Superior temporal gyrus (tissue), 1 donor: ENCODE measurements around the gene DYSF.
"Not testable (repeated sequence)": the region's sequence is repeated elsewhere in the genome, so short reads cannot be mapped to it uniquely, and the experiment has no call there.

ENCODE experiments used
- DNase-seq: peaks from one replicate; pipeline ENCODE4 v3.0.0-alpha.2; 2016; ENCODE audit errors: extremely low spot score

DYSF gene

DNA sequence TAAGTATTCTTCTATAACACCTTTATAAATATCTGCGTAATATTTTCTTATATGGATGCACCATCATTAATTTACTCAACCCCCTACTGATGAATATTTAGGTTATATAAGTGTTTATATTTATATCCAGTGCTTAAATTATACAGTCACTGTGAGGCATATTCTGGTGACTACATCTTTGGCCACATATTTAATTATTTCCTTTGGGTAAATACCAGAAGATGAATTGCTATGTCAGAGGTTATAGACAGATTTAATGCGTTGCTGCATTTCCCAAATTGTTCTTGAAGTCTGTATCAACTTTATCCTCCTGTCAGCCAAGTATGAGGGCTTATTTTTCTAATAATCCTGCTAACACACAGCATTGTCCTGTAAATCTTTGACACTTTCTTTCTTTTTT lies 18.7 kb downstream of the DYSF start:
- DNase-seq, result no peak

DNA sequence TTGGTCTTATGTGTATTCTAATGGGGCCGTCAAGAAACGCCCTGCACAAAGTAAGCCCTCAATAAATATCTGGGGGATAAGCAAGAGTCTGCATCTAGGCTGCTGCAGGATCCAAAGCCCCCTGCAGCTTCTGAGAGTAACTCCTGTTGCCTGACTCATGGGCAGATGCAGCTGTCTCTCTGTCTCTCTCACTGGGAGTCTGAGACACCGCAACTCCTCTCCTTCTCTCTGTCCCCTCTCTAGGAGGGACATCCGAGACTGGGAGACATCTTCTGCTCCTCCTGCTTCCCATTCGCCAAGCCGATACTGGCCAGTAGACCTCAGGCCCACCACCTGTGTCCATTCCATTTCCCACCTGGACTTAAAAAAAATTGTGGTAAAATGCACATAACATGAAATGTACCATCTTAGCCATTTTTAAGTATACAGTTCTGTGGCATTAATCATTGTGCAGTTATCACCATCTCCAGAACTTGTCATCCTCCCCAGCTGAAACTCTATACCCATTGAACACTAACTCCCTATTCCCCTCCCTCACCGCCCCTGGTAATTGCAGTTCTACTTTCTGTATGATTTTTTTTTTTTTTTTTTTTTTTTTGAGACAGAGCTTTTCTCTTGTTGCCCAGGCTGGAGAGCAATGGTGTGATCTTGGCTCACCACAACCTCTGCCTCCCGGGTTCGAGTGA lies 20.1 kb downstream of the DYSF start:
- no peak for DNase-seq

DNA sequence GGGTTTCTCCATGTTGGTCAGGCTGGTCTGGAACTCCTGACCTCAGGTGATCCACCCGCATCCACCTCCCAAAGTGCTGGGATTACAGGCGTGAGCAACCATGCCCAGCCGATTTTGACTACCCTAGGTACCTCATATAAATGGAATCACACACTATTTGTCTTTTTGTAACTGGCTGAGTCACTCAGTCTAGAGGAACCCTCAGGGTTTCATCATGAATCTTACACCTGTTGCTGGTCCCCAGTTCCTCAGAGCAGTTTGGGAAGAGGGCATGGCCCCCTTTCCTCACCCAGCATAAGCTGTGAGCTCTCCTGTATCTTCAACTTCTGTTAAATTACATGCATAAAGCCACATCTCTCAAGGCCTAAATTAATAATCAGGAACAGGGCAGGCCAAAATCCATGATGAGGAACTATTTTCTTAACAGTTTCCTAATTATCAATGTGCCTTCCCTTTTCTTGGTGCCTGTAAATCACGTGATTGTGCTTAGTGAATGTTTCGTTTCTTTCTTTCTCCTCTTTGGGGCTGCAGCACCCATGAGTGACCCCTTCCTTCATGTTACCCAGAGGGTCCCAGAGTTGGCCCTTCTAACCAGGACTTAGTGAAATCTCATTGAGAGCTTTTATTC lies 20.9 kb downstream of the DYSF start:
- DNase-seq, result no peak

DNA sequence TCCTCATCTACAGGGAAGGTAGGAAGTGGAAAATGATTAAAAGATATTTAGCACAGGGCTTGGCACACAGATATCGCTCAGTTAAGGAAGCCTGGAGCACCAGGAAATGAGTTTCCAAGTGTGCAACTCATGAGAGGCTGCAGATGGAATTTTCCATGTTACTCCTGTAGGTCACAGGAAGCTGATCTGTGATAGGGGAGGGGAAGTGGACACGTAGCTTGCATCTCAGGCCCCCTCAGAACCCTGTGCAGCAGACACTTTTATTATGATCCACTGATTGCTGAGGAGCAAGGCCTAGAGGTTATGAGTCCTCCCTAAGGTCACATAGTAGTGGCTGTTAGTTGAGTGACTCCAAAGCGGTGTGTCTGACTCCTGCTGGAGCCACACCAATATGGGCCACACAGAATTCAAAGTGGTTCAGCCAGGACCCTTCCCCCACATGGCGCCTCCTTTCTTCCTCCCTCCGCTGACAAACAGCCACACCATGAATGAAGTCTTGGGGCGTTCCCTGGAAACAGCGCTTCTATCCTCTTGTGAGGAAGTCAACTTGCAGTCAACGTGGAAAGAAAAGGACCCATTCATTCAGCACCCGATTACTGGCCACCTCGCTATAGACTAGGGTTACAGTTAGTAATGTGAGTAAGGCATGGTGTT lies 21.5 kb downstream of the DYSF start:
- no peak for DNase-seq

DNA sequence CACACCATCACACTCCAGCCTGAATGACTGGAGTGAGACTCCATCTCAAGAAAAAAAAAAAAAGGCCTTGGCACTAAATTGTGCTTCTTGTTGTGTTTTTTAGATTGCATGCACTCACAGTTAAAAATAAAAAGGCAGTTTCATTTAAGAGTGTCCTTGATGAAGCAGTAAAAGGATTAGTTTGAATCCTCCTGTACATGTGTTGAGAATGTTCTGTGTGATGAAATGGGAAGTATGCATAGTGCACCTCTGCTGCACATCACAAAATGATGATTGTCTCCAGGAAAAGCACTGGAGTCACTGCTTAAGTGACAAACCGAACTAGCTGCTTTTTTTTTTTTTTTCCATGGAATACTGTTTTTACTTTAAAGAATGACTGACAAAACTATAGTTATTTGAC lies 23.1 kb downstream of the DYSF start:
- DNase-seq, result no peak

DNA sequence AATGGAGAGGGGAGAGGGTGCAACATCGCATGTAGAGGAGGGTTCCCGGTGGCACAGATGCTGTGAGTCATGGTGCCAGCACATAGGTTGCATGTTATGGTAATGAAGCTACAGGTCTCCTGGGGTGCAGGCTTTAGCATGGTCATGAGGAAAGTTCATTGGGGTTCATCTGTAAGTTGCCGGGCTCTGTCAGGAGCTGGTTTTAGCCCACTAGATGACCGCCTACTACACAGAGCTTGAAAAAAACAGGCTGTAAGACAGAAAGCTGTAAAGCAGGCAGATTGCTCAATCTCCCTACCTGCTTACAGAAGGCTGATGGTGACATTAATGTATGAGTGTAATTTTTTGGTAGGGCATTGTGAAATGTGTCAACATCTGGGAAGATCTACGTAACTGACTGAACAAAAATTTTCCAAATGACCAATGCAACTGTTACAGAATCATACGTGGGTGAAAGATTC lies 23.9 kb downstream of the DYSF start:
- DNase-seq, result no peak

DNA sequence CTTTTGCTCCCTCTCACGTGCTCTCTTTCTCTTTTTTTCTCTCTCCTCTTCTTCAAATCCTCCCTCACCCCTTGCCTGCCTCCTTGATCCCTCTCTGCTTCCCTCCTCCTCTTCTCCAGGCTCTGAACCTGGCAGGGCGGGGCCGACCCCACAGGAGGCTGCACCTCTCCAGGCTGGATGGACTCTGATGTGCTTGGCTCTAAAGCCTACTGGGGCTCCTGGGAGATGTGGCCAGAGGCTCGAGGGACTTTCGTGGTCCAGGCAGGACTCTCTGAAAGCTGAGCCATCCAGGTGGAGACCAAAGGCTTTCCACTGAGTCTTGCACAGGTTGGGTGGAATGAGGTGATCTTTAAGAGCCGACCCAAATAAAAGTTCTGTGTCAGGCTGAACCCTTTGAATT lies 25.4 kb downstream of the DYSF start:
- DNase-seq, result no peak

DNA sequence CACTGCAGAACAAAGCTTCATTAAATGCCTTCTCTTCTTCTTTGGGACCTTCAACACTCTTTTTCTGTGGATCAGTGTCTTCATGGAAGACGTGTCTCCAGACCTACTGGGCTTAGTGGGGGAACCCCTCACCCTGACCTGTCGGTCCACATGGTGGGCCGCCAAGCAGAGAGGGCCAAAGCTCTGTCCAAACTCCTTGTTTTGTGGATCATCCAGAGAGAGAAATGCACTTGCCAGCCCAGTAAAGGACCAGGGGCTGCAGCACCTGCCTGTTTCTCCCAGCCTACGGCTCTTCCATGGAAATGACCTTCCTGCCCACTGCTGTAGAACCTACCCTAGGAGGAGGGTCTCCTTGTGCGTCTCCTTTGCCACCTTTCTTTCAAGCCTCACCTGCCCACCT lies 25.9 kb downstream of the DYSF start:
- no peak for DNase-seq

DNA sequence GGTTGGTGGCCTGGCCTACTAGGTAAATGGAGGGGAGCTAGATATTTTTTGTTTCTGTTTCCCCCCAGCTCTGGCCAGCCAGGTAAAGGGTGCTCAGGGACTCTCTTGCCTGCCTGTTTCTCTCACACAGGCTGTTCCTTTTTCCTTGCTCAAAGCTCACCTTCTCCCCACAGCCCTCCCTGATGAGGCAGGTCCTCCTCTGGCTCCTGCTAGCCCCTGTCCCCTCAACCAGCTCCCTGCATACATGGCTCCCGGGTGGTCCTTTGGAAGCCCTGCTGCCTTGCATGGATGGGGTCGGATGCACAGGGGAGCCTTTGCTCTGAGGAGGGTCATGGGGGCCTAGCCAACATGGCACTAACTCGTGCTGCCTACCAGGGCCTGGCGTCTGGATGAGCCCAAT lies 27.8 kb downstream of the DYSF start:
- DNase-seq, result no peak

DNA sequence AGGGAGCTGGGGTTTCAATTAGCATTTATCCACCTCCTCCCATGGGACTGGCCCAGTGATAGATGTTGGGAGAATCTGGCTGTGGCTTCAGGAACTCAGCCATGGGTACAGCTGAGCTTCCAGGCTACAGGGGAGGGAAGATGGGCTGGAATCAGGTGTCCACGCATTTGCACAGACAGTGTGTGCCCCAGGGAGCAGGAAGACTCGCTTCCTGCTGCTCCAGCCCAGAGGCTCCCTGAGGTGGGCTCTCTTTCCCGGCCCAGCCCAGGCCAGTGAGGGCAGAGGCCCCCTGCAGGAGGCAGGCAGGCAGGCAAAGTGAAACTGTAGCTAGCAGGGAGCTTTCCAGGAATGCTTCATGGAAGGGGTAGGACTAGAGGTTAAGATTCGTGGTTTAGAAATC lies 28.7 kb downstream of the DYSF start:
- no peak for DNase-seq

DNA sequence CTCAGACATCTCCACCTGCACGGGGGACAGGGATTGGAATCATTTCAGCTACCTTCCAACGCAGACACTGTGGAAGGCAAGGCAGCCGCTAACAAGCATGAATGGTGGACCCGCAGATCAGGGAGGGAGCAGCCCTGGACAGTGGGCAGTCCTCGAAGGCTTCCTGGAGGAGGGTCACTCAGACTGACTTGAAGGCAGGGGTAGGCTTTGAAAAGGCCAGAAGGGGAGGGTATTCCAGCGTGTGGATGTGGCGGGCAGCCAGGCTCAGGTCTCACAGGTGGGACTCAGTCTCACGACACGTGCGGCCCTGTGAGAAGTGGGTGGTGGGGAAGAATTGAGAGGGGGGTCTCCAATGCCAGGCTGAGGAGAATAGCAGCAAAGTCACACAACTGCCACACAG lies 29.9 kb downstream of the DYSF start:
- no peak for DNase-seq

DNA sequence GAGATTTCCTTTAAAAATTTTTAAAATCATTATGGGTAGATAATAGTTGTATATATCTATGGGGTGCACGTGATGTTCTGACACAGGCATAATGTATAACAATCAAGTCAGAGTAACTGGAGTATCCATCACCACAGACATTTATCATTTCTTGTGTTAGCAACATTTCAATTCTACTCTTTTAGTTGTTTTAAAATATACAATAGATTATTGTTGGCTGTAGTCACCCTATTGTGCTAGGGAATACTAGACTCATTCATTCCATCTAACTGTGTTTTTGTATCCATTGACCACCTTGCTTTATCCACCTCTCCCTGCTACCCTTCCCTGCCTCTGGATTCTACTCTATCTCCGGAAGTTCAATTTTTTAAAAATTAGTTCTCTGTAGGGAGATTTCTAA lies 31.0 kb downstream of the DYSF start:
- no peak for DNase-seq

DNA sequence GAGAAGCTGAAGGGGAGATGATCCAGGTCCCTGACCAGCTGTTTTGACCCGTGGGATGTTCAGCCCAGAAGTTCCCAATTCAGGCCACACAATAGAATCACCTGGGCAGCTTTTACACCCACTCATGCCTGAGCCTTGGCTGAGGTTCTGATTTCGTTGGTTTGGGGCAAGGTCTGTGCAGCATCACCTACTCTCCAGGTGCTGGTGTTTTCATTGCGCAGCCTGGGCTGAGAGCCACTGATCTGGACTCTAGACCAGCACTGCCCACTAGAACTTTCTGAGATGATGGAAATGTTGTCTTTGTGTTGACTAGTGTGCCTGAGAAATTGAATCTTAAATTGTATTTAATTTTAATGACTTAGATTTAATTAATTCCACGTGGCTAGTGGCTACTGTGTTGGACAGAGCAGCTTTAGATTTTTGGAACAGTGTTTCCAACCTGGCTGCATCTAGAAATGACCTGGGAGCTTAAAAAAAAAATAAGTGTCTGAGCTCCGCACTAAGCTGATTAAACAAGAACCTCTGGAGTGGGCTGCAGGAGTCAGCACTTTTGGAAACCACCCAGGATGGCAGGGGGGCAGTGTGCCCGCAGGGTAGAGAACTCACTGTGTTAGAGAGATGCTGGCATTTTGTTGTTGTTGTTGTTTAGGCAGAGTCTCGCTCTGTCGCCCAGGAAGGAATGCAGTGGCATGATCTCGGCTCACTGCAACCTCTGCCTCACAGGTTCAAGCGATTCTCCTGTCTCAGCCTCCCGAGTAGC lies 33.7 kb downstream of the DYSF start:
- DNase-seq, result no peak

DNA sequence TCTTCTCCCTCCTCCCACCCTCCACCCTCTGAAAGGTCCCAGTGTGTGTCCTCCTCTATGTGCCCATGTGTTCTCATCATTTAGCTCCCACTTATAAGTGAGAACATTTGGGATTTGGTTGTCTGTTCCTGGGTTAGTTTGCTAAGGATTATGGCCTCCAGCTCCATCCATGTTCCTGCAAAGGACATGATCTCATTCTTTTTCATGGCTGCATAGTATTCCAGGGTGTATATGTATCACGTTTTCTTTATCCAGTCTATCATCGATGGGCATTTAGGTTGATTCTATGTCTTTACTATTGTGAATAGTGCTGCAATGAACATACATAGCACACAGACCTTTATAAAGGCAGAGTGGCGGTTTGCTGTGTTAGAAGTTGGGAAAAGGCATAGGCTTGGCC lies 38.2 kb downstream of the DYSF start:
- DNase-seq, result not testable (repeated sequence)

DNA sequence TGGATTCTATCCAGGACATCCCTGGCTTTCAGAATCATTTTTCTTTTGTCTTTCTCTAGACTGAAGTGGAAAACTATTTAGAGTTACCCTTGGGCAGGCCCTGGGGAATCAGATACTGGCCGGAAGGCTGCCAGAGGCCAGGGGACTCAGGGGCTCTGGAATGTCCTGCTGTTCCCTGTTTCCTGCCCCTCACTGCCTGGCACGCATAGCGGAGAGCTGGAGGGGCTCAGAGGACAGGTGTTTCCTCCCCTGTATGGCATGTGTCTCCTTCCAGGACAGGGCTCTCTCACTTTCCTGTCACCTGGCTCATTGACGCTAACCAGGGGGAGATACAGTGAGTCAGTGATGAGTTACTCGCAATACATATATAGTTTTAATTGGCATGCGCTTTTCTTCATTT lies 38.8 kb downstream of the DYSF start:
- DNase-seq, result no peak

DNA sequence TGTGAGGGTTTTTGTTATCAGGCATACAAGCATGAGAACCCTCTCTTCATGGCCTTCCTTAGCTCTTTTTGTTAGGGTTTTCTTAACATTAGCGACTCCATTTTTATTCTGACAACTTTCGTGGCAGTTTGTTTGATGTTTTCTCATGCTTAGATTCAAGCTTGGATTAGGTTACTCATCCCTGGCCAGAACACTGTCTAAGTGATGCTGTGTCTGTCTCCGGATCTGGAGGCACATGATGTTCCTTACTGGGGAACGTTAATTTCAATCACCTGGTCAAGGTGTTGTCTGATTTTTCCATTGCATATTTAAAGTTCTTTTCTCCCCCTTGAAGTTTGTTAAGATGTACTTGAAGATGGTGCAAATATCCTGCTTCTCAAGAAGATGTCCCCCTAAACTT lies 40.7 kb downstream of the DYSF start:
- DNase-seq, result no peak

DNA sequence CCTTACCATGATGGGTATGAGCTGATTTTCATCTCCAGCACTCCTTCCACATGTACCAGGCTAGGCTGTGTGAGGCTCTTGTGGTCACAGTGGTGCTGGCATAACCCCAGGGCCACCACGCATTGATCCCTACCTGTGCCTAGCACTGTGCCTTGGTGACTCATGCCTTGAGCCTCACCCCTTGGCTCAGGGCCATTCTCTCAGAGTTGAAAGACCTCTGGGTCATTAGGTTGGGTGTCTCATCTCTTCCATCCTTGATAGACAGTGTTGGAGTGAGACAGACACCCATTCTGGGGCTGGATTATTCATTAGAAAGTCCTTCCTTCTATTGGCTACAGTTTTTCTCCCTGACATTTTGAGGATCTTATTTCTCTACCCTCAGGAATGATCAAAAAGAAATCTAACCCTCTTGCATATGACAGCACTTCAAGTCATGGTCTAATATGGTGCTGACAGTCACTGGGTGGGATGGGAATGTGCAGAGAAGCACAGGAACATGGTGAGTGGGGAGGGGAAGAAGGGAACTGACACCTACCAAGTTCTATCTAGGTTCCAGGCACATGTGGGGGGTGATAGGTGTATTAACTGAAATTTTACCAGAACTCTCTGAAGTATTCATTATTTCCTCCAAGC lies 41.3 kb downstream of the DYSF start:
- DNase-seq, result no peak

DNA sequence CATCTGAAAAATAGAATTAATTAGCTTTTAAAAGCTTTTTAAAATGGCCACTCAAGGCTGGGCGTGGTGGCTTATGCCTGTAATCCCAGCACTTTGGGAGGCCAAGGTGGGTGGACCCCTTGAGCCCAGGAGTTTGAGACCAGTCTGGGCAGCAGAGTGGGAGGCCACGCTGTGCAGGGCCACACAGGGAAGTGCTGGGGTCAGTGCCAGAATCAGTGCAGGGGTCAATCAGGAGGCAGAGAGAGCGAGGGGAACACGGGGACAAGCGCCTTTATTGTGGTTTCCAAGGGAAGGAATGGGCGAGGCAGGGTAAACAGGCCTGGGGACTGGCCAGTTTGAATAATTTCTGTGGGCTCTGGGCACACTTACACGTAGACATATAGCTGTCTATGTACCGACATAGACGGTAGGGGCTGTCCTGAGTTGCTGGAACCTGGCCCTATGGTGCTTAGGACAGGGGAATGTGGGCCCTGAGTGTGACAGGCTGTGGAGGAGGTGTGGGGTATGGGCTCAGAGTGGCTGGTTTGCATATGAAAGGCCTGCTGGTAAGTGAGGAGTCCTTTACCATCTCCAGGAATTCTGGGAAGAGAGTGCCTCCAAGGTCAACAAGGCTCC lies 42.9 kb downstream of the DYSF start:
- no peak for DNase-seq

DNA sequence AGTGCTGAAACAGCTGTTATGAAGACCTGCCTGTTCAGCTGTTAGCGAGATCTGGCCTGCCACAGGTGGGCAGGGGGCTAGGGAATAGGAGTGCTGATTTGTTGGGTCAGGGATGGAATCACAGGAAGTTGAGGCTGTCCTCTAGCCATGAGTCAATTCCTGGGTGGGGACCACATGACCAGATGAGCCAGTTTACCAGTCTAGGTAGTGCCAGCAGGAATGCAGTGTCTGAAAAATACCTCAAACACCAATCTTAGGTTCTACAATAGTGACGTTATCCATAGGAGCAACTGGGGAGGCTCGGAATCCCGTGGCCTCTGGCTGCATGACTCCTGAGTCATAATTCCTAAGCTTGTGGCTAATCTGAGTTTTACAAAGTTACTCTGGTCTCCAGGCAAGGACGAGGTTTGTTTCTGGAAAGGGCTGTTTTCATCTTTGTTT lies 44.9 kb downstream of the DYSF start:
- no peak for DNase-seq

DNA sequence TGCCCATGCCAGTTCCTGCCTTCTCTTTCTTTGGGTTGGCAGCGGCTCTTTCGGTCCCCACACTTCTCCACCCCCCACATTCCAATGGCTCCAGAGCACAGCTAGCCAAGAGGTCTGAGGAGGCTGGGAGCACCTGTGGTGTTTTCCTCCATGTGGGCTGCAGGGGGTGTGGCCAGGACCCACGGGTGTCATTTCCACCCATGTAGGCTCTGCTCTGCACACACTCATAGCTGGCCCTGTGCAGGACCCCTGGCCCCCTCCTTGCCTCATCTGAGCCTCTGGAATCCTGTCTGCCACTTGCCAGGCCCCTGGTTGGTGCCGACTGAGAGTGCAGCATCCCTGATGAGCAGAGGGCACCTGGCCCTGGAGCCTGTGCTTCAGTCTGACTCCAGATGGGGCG lies 46.3 kb downstream of the DYSF start:
- DNase-seq, result no peak

DNA sequence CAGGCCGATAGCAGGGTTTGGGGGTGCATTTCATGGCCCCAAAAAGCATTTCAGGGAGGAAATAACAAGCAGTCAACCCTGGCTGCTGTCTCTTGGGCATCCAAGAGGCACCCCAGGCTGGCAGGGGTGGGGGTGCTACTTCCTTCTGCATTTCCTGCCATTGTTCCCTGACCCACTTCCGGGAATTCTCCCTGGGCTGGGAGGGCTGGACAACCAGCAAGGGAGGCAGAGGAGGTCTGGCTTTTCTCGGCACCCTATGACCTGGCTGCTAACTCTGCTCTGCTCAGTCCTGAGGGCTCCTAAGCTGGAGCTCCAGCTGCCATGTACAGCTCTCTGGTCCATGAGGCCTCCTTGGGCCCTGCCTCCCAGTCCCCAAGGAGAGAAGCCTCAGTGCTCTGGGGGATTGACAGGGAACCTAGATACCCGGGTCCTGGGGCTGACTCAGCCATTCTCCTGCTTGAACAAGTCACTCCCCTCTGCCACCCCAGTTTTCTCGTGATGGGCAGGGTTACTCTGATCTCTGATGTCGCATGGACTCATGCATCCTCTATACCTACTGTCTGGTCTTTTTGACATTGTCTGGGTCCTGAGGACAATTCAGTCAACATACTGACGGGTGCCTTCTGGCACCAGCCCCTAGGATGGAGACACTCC lies 47.2 kb downstream of the DYSF start:
- no peak for DNase-seq
